SK-N-DZ (cell line): ENCODE results near the gene CBL.

ENCODE experiments used
- DNase-seq: peaks from one replicate; pipeline ENCODE4 v3.0.0-alpha.2; 2015; ENCODE audit warnings: low spot score

Gene CBL

GRCh38 chr11:119266517-119267255 lies 60.5 kb downstream of the CBL start:
- no peak for DNase-seq

GRCh38 chr11:119267645-119268044 lies 61.5 kb downstream of the CBL start:
- DNase-seq = no peak

- DNase-seq = no peak
Measured at GRCh38 chr11:119273721-119274120, 67.6 kb downstream of the CBL start.

- DNase-seq = no peak
Measured at GRCh38 chr11:119277660-119278059, 71.5 kb downstream of the CBL start.

- no peak for DNase-seq
Measured at GRCh38 chr11:119282495-119282894, 76.4 kb downstream of the CBL start.

- no peak for DNase-seq
Measured at GRCh38 chr11:119284344-119285157, 78.4 kb downstream of the CBL start.

- no peak for DNase-seq
Measured at GRCh38 chr11:119285431-119285830, 79.3 kb downstream of the CBL start.

- DNase-seq = no peak
Measured at GRCh38 chr11:119288219-119288618, 82.1 kb downstream of the CBL start.

GRCh38 chr11:119290894-119291497 lies 84.9 kb downstream of the CBL start:
- DNase-seq = no peak

GRCh38 chr11:119293461-119293860 lies 87.3 kb downstream of the CBL start:
- DNase-seq = no peak

- DNase-seq = no peak
Measured at GRCh38 chr11:119295178-119295577, 89.0 kb downstream of the CBL start.

- DNase-seq = no peak
Measured at GRCh38 chr11:119297938-119298337, 91.8 kb downstream of the CBL start.

- DNase-seq = no peak
Measured at GRCh38 chr11:119298726-119299125, 92.6 kb downstream of the CBL start.

- no peak for DNase-seq
Measured at GRCh38 chr11:119299416-119299815, 93.3 kb downstream of the CBL start.

GRCh38 chr11:119300198-119300964 lies 94.2 kb downstream of the CBL start:
- no peak for DNase-seq

- DNase-seq = no peak
Measured at GRCh38 chr11:119303227-119303718, 97.1 kb downstream of the CBL start.

GRCh38 chr11:119305556-119306372 lies 99.6 kb downstream of the CBL start:
- DNase-seq = no peak

- no peak for DNase-seq
Measured at GRCh38 chr11:119306373-119306890, 100.3 kb downstream of the CBL start.

- no peak for DNase-seq
Measured at GRCh38 chr11:119307219-119307618, 101.1 kb downstream of the CBL start.

GRCh38 chr11:119307974-119308373 lies 101.8 kb downstream of the CBL start:
- no peak for DNase-seq
